Measurements from ENCODE around the gene CFAP77. TPM values are rescaled to one million over a fixed set of nuclear protein-coding genes. Genes with fewer than 3 reads are reported as not detected.
A peak's percentile ranks its signal among the peaks of the same experiment; 100 is the strongest.

CFAP77 gene
- total and polyA plus RNA-seq, 9 of the 15 experiments (the other 6 are each of a cell fraction or from before 2014, with no cell fraction given) = not detected

GRCh38 chr9:132586830-132587591 lies 177.0 kb downstream of the CFAP77 start:
- ATAC-seq (no peak), FAIRE-seq (no peak), DNase-seq (ENCODE audit: extremely low read depth in 1 of 4, low spot score in 3 of 4) (no peak)
- H3K9ac ChIP-seq (ENCODE audit: insufficient read depth in 1 of 2, low read depth in 2 of 2, low read length in 2 of 2) = no peak overlapping the region
- peaks cover 14 to 43% of the 10 kb centered on the region in 2 experiments; a peak in 4 of 5 replicates for H3K27me3 ChIP-seq (ENCODE audit: control insufficient read depth in 2 of 2, insufficient read depth in 2 of 2, low read length in 2 of 2)
- H3K79me2 ChIP-seq (ENCODE audit: control insufficient read depth, insufficient read depth, low read length) = no peaks in the 10 kb centered on the region
- ChIA-PET CTCF (ENCODE audit: low intra/inter-chr PET ratio) (no interaction called here), POLR2A (interaction anchor here (1.5 kb wide), 1 partner anchor 18 kb away, joined by 3 read pairs; no protein-coding TSS in a partner anchor)
- no peaks in the 10 kb centered on the region for H3K36me3 ChIP-seq (ENCODE audit: control insufficient read depth, insufficient read depth, low read length)
- no TSS peak for BruUV-seq (replicated peaks)
- WGBS (ENCODE audit: insufficient coverage, low coverage, missing lambda C conversion rate) = 60% methylated on average over 17 of the region's 74 CpGs
- intact Hi-C loops (cut with micrococcal nuclease) (no loop called here), in situ Hi-C loops (cut with MboI) (no loop called here)
- H3K4me2 ChIP-seq (ENCODE audit: insufficient read depth, low read length) = no peak overlapping the region
- no peak overlapping the region for H3K27ac ChIP-seq (ENCODE audit: extremely low read depth, low read depth, low read length)
- H3K4me3 ChIP-seq = no peak overlapping the region
- TF ChIP-seq ZNF740 (CRISPR knock-in tag; IDR thresholded peaks at IDR 0.05) (no peak), ZNF740 (tag; IDR thresholded peaks at IDR 0.05) (no peak), ZBTB33 (CRISPR knock-in tag; IDR thresholded peaks at IDR 0.05) (peak; percentile 53; the same call in 1 of the 2 replicates), CAMTA2 (CRISPR knock-in tag; conservative IDR thresholded peaks at IDR 0.05) (no peak)
- H3K9me3 ChIP-seq (replicated peaks; ENCODE audit: control insufficient read depth, insufficient read depth, low read depth, low read length) = no peaks in the 10 kb centered on the region
- no peaks in the 10 kb centered on the region for H3K9me1 ChIP-seq (ENCODE audit: control insufficient read depth, insufficient read depth, low read length)
- no peak overlapping the region for H2AFZ ChIP-seq (ENCODE audit: low read depth, low read length)
- H4K20me1 ChIP-seq (replicated peaks; ENCODE audit: control insufficient read depth, insufficient read depth, low read length) = 0 out of 2 replicates have a peak, but pooled peaks cover 2% of the 10 kb centered on the region
- peaks cover 0 to 9% of the 10 kb centered on the region in 2 experiments; a peak in 2 of 5 replicates for H3K4me1 ChIP-seq (replicated peaks in 1 of 2; ENCODE audit: control insufficient read depth in 2 of 2, insufficient read depth in 2 of 2, low read length in 2 of 2)

Measured in K562 (cell line).